ENCODE data around the gene PYY. TPM values are rescaled to one million over a fixed set of nuclear protein-coding genes. Genes with fewer than 3 reads are reported as not detected.
"Not testable (repeated sequence)": the region's sequence is repeated elsewhere in the genome, so short reads cannot be mapped to it uniquely, and the experiment has no call there.

PYY gene
- polyA plus RNA-seq, 3 donors: not detected

GRCh38 chr17:43998552-43998951 is 44.8 kb upstream of the PYY start:
- WGBS (ENCODE audit: insufficient coverage): 100% methylated on average over 1 of the region's 3 CpGs
- intact Hi-C loops (cut with micrococcal nuclease): no loop called here
- peaks cover 23 to 52% of the 10 kb centered on the region in 2 donors for H3K27me3 ChIP-seq (ENCODE audit: control insufficient read depth in 2 of 2, insufficient read depth in 2 of 2, low read length in 2 of 2)
- no peaks in the 10 kb centered on the region for H4K20me1 ChIP-seq (ENCODE audit: insufficient read depth, low read length)
- no peaks in the 10 kb centered on the region for H3K36me3 ChIP-seq (replicated peaks in 1 of 2; ENCODE audit: control insufficient read depth in 1 of 2, insufficient read depth in 2 of 2, low read length in 2 of 2)
- no peak overlapping the region for H3K27ac Mint-ChIP-seq
- peaks cover 7% of the 10 kb centered on the region in 2 donors for H3K4me1 ChIP-seq (ENCODE audit: control insufficient read depth in 1 of 2, insufficient read depth in 2 of 2, low read length in 2 of 2)
- no peak for TF ChIP-seq CTCF (IDR thresholded peaks at IDR 0.05)
- no peaks in the 10 kb centered on the region for H3K79me2 ChIP-seq (ENCODE audit: insufficient read depth, low read length)
- H3K9me3 ChIP-seq (replicated peaks in 1 of 2; ENCODE audit: control insufficient read depth in 1 of 2, insufficient read depth in 1 of 2, low read length in 2 of 2): peaks cover 0 to 7% of the 10 kb centered on the region in 2 donors
- H3K4me3 Mint-ChIP-seq: peak overlapping the region in 1 of 2 donors; percentile 3
- H3K27me3 Mint-ChIP-seq (ENCODE audit: low read depth in 3 of 3): peaks cover 35 to 56% (median 55%) of the 10 kb centered on the region in 3 donors
- H3K4me3 ChIP-seq (replicated peaks in 1 of 3; ENCODE audit: low read depth in 2 of 3, low read length in 3 of 3): no peak overlapping the region
- no peak overlapping the region for H3K4me2 ChIP-seq (replicated peaks; ENCODE audit: extremely low read depth, low read length, poor library complexity, severe bottlenecking)
- H3K9me3 Mint-ChIP-seq: peaks cover 0 to 9% (median 0%) of the 10 kb centered on the region in 7 donors
- DNase-seq: peak; percentile 36 to 70 (median 41)
- H2AFZ ChIP-seq (ENCODE audit: insufficient read depth, low read depth, low read length, poor library complexity, severe bottlenecking): no peak overlapping the region
- H3K9ac ChIP-seq (ENCODE audit: insufficient read depth, low read length, poor library complexity, severe bottlenecking): no peak overlapping the region
- no peaks in the 10 kb centered on the region for H3K36me3 Mint-ChIP-seq
- H3K4me1 Mint-ChIP-seq: peaks cover 9% of the 10 kb centered on the region
- H3K27ac ChIP-seq (ENCODE audit: low read depth in 1 of 2, low read length in 2 of 2): no peak overlapping the region

- H3K79me2 ChIP-seq (ENCODE audit: insufficient read depth, low read length); DNase-seq; H3K36me3 ChIP-seq (replicated peaks in 1 of 2; ENCODE audit: control insufficient read depth in 1 of 2, insufficient read depth in 2 of 2, low read length in 2 of 2); H3K9me3 ChIP-seq (replicated peaks in 1 of 2; ENCODE audit: control insufficient read depth in 1 of 2, insufficient read depth in 1 of 2, low read length in 2 of 2); H3K9me3 Mint-ChIP-seq; H3K4me3 ChIP-seq (replicated peaks in 1 of 3; ENCODE audit: low read depth in 2 of 3, low read length in 3 of 3); intact Hi-C loops (cut with micrococcal nuclease); H3K27ac ChIP-seq (ENCODE audit: low read depth in 1 of 2, low read length in 2 of 2); H3K36me3 Mint-ChIP-seq; H4K20me1 ChIP-seq (ENCODE audit: insufficient read depth, low read length); H3K4me3 Mint-ChIP-seq; H3K4me1 ChIP-seq (ENCODE audit: control insufficient read depth in 1 of 2, insufficient read depth in 2 of 2, low read length in 2 of 2); H3K9ac ChIP-seq (ENCODE audit: insufficient read depth, low read length, poor library complexity, severe bottlenecking); H3K4me1 Mint-ChIP-seq; H2AFZ ChIP-seq (ENCODE audit: insufficient read depth, low read depth, low read length, poor library complexity, severe bottlenecking); H3K27ac Mint-ChIP-seq; H3K4me2 ChIP-seq (replicated peaks; ENCODE audit: extremely low read depth, low read length, poor library complexity, severe bottlenecking): not testable (repeated sequence)
- peaks cover 12 to 47% of the 10 kb centered on the region in 2 donors for H3K27me3 ChIP-seq (ENCODE audit: control insufficient read depth in 2 of 2, insufficient read depth in 2 of 2, low read length in 2 of 2)
- H3K27me3 Mint-ChIP-seq (ENCODE audit: low read depth in 3 of 3): peaks cover 32 to 53% (median 51%) of the 10 kb centered on the region in 3 donors
- 94% methylated on average over 5 of the region's 5 CpGs for WGBS (ENCODE audit: insufficient coverage)
Observed at GRCh38 chr17:43997180-43997579, 43.4 kb upstream of the PYY start.
